HG03064 (cell line): ENCODE results near the gene IGFBP5.

Experiments used
- ATAC-seq: cut with Tn5 transposase; IDR thresholded peaks from one replicate; pipeline ENCODE4 v1.9.1; 2021; ENCODE audit warnings: low read depth; ENCODE audit not compliant: unreplicated experiment

The IGFBP5 gene

GRCh38 chr2:216626168-216626874, 69.0 kb downstream of the IGFBP5 start:
- no peak for ATAC-seq

- no peak for ATAC-seq
These were observed 71.1 kb downstream of the IGFBP5 start for GRCh38 chr2:216624251-216624650.

- no peak for ATAC-seq
These were observed 72.8 kb downstream of the IGFBP5 start for GRCh38 chr2:216622526-216622925.
